K562 (cell line): ENCODE results near the gene KCNK7. TPM values are rescaled to one million over a fixed set of nuclear protein-coding genes. Genes with fewer than 3 reads are reported as not detected.
A peak's percentile ranks its signal among the peaks of the same experiment; 100 is the strongest.

ENCODE experiments used
- CHD7 ChIP-seq: fragments of 200-600 bp; sonication (generic); IDR thresholded peaks from one replicate; pipeline ENCODE4 v1.6.1; 2012; ENCODE audit warnings: mild to moderate bottlenecking, low read depth, low read length, inconsistent platforms
- FUS ChIP-seq: fragments of 200-400 bp; formaldehyde crosslinking; optimal IDR thresholded peaks from 2 replicates; pipeline ENCODE3; 2017; ENCODE audit warnings: low read depth, low read length
- MIER1 ChIP-seq: fragments of 450-650 bp; IDR thresholded peaks from 2 replicates; pipeline ENCODE4 v1.6.1; 2016; ENCODE audit warnings: antibody characterized with exemption, mild to moderate bottlenecking, low read depth
- PHF21A ChIP-seq: fragments of 450-650 bp; IDR thresholded peaks from 2 replicates; pipeline ENCODE4 v1.6.1; 2017; ENCODE audit warnings: low read depth, borderline replicate concordance
- POLR2A ChIP-seq: fragments of 450-650 bp; conservative IDR thresholded peaks from 2 replicates; pipeline ENCODE4 v1.6.1; 2016
- RNF2 ChIP-seq: sonication (generic); IDR thresholded peaks from 2 replicates; pipeline ENCODE4 v1.6.1; 2016
- SAFB ChIP-seq: fragments of 200-400 bp; formaldehyde crosslinking; IDR thresholded peaks from 2 replicates; pipeline ENCODE4 v1.6.1; 2017; ENCODE audit warnings: low read depth, low read length, borderline replicate concordance
- SIX5 ChIP-seq, 2 experiments: IDR thresholded peaks; 2 replicates each; pipeline ENCODE4 v1.6.1; 2011; ENCODE audit warnings: low read length in 2 of 2, borderline replicate concordance in 1 of 2, low read depth in 1 of 2, mild to moderate bottlenecking in 1 of 2, moderate library complexity in 1 of 2; ENCODE audit not compliant: insufficient read depth in 1 of 2
- VEZF1 ChIP-seq: fragments of 200-800 bp; sonication (Bioruptor generic); IDR thresholded peaks from 2 replicates; pipeline ENCODE4 v1.6.1; 2017; ENCODE audit warnings: missing genetic modification characterization, missing compliant biosample characterization
- ZBTB9 ChIP-seq: fragments of 450-650 bp; formaldehyde crosslinking; IDR thresholded peaks from 2 replicates; pipeline ENCODE4 v1.4.0; 2020; ENCODE audit warnings: mild to moderate bottlenecking, moderate library complexity
- ZC3H4 ChIP-seq: sonication (generic); formaldehyde crosslinking; IDR thresholded peaks from 2 replicates; pipeline ENCODE4 v1.9.0; 2021; ENCODE audit warnings: missing genetic modification reagents, borderline replicate concordance
- ZNF384 ChIP-seq: IDR thresholded peaks from 2 replicates; pipeline ENCODE4 v1.6.1; 2012; ENCODE audit warnings: low read depth, low read length, improper control_type of control experiment
- ZNF695 ChIP-seq: fragments of 450-650 bp; formaldehyde crosslinking; IDR thresholded peaks from 2 replicates; pipeline ENCODE4 v1.4.0; 2020; ENCODE audit warnings: mild to moderate bottlenecking, moderate library complexity
- ZNF76 ChIP-seq: fragments of 250-450 bp; sonication (Bioruptor Pico); IDR thresholded peaks from 2 replicates; pipeline ENCODE4 v1.4.0; 2020; ENCODE audit warnings: mild to moderate bottlenecking, moderate library complexity, borderline replicate concordance
- polyA plus RNA-seq, 8 experiments: library from polyadenylated mRNA; depleted of rRNA in 4 of 8; stranded (reverse) in 5 of 8; unstranded in 3 of 8; fragments of >200 nt; fragmentation: Nextera tagmentation in 2 of 8; fragmentation: Illumina TruSeq in 1 of 8; extraction: Ambion mirVana in 2 of 8; extraction: Trizol in 1 of 8; gene quantifications; 2 replicates each; pipeline versions ENCODE4 v1.2.1 to v1.2.3, GENCODE V29; 2011 to 2014; ENCODE audit warnings: inconsistent platforms in 1 of 8, missing spikeins in 1 of 8
- total RNA-seq, 7 experiments: library from RNA; depleted of rRNA in 6 of 7; stranded (reverse); fragments of >200 nt in 6 of 7; fragmentation: Illumina TruSeq in 2 of 7; extraction: Trizol in 2 of 7; gene quantifications; 2 replicates each; pipeline versions ENCODE4 v1.2.1 to v1.2.3, GENCODE V29; 2011 to 2021; ENCODE audit warnings: low replicate concordance in 1 of 7

The KCNK7 gene
- total and polyA plus RNA-seq, 9 of the 15 experiments (the other 6 are each of a cell fraction or from before 2014, with no cell fraction given): 0.07 to 0.40 TPM; not detected in 7

GRCh38 chr11:65574811-65575567, 20.6 kb downstream of the KCNK7 start (continued):
- TF ChIP-seq CHD7 (no peak), SAFB (no peak; the same call in 1 of the 2 replicates), FUS (no peak), ZC3H4 (CRISPR knock-in tag) (no peak), MIER1 (peak; percentile 22; the same call in 1 of the 2 replicates), ZNF384 (no peak), VEZF1 (CRISPR knock-in tag) (no peak), ZNF695 (CRISPR knock-in tag) (no peak), ZBTB9 (no peak), ZNF76 (CRISPR knock-in tag) (no peak), POLR2A (peak; percentile 67), PHF21A (no peak), RNF2 (no peak; the same call in 1 of the 2 replicates), SIX5 (IDR thresholded peaks at IDR 0.05; ENCODE audit: borderline replicate concordance in 1 of 2, insufficient read depth in 1 of 2, low read depth in 1 of 2, low read length in 2 of 2) (no peak)
